ENCODE results near the gene PACSIN2.
A peak's percentile ranks its signal among the peaks of the same experiment; 100 is the strongest.

Gene PACSIN2

DNA sequence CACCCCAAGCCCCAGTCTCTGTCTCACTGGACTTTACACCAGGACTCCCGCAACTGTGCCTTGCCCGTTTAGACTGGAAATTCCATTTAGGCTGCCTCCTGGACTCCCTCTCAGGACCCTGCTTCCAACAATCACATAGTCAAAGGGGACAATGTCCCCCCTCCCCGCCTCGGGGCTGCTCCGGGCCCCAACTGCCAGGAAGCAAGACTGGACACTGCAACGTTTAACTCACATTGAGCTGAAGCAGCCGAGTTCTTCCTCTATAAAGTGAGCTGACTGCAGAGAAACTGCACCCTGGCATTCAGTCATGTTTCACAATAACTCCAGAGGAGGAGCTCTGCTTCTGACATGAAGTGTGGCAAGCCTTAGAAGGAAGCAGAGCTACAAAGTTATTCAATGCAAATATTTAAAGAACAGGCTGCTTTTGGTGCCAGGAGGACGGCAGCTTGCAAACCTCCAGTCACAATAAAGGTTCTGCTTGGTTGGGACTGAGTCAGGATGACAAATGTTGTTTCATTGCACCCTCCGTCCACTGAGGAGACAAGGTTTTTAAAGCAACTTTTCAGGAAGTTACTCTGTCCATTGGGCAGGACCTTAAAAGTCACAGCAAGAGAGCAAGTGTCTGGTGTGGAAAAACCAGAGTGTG, 19.9 kb downstream of the PACSIN2 start:
- TF ChIP-seq CTCF (IDR thresholded peaks at IDR 0.05; ENCODE audit: low read depth, low read length) = no peak
- peak overlapping the region; percentile 45 for H3K4me3 ChIP-seq (ENCODE audit: low read depth, low read length)

GRCh38 chr22:42994276-42994916, 20.6 kb downstream of the PACSIN2 start:
- TF ChIP-seq CTCF (IDR thresholded peaks at IDR 0.05; ENCODE audit: low read depth, low read length) = no peak
- peak overlapping the region; percentile 45 for H3K4me3 ChIP-seq (ENCODE audit: low read depth, low read length)

GRCh38 chr22:42993651-42994275, 21.2 kb downstream of the PACSIN2 start:
- TF ChIP-seq CTCF (IDR thresholded peaks at IDR 0.05; ENCODE audit: low read depth, low read length) = no peak
- H3K4me3 ChIP-seq (ENCODE audit: low read depth, low read length) = no peak overlapping the region

- H3K4me3 ChIP-seq (ENCODE audit: low read depth, low read length) = no peak overlapping the region
- TF ChIP-seq CTCF (IDR thresholded peaks at IDR 0.05; ENCODE audit: low read depth, low read length) = no peak
Observed at GRCh38 chr22:42992886-42993479, 22.0 kb downstream of the PACSIN2 start.

GRCh38 chr22:42992092-42992491, 22.9 kb downstream of the PACSIN2 start:
- TF ChIP-seq CTCF (IDR thresholded peaks at IDR 0.05; ENCODE audit: low read depth, low read length) = no peak
- no peak overlapping the region for H3K4me3 ChIP-seq (ENCODE audit: low read depth, low read length)

GRCh38 chr22:42991010-42991651, 23.8 kb downstream of the PACSIN2 start:
- TF ChIP-seq CTCF (IDR thresholded peaks at IDR 0.05; ENCODE audit: low read depth, low read length) = no peak
- H3K4me3 ChIP-seq (ENCODE audit: low read depth, low read length) = no peak overlapping the region

All from WI38 (cell line).